HG03175 (cell line): ENCODE measurements around the gene TUBB2B.
"Not testable (repeated sequence)": the region's sequence is repeated elsewhere in the genome, so short reads cannot be mapped to it uniquely, and the experiment has no call there.

Experiments
- ATAC-seq: cut with Tn5 transposase; IDR thresholded peaks from one replicate; pipeline ENCODE4 v1.9.1; 2021; ENCODE audit warnings: mild to moderate bottlenecking, moderate library complexity; ENCODE audit not compliant: unreplicated experiment

Gene TUBB2B

GRCh38 chr6:3212261-3212660, 15.2 kb downstream of the TUBB2B start:
- ATAC-seq = no peak

DNA sequence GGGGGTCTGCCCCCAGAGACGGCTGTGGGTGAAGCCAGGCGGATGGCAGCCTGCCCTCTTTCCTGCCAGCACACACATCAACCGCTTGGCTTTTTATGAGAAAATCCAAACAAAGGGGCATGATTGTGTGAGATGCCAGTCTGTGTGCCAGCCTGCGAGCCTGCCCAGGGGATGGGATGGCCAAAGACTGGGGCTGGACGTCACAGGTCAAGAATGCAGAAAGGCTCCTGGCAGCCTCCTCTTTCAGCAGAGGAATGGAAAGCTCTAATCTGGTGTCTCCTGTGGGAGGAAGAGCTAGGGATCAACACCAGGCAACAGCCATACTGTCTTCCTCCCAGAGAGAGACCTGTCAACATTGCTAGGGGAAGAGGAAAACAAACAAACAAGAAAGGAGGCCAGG, 15.8 kb downstream of the TUBB2B start:
- no peak for ATAC-seq

DNA sequence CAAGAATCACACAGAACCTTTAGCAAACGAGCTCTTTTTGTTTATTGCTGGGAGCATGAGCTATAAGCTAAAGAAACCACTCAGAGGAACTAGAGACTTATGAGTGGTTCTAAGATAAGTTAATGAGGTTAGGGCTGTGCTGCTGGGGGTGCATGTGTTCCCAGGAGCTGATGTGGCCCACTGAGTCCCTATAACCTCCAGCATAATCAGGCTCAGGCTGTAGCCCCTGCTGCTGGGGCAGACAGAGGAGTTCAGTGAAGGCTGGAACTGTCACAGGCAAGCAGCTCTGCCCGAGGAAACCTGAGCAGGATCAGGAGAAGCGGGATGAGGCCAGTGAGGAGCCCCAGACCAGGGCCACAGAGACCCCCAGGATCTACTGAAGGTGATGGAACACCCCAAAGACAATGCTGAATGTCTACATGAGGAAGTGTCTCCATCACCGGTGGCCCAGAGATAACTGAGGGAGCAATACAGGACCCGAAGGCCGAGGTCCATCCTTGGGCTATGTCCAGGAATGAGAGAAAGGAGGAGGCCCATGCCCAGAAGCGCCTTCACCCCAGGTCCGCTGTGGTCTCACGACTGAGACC, 17.3 kb downstream of the TUBB2B start:
- no peak for ATAC-seq

DNA sequence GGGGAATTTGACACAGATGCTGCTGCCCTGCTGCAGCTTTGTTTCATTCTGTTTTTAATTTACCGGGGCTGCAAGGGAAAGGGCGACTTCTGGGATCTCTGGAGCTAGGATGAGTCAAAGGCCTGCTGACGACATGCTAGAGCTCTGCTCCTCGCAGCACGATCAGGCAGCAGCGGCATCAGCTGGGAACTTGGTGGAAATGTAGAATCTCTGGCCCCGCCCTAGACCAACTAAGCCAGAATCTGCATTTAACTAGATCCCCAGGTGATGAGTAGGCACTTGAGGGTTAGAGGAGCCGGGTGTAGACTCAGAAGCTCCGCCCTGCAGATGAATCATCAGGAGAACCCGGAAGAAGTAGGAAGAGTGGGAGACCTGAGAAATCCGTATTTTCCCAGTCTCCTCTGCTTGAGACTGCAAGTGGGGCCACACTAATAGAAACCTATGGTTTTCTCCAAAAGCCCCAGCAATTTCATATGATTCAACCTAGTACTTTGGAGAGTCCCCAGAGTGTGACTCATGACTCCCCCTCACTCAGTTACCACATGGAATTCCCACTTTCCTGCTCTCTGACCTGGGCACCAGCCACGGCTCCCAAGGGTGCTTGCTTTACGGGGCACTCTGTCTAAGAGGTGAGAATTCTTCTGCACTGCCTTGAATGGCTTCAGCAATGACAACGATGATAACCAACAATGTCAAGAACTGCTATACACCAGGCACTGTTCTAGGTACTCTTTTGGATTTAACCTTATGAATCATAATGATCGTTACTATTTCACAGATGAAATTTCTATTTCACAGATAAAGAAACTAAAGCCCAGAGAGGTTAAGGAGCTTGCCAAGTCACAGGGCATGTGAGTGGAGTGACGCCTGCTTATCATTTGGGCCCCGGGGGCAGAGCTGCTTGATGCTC, 18.1 kb downstream of the TUBB2B start:
- no peak for ATAC-seq

- ATAC-seq = no peak
Measured at GRCh38 chr6:3208775-3209113, 18.7 kb downstream of the TUBB2B start.

DNA sequence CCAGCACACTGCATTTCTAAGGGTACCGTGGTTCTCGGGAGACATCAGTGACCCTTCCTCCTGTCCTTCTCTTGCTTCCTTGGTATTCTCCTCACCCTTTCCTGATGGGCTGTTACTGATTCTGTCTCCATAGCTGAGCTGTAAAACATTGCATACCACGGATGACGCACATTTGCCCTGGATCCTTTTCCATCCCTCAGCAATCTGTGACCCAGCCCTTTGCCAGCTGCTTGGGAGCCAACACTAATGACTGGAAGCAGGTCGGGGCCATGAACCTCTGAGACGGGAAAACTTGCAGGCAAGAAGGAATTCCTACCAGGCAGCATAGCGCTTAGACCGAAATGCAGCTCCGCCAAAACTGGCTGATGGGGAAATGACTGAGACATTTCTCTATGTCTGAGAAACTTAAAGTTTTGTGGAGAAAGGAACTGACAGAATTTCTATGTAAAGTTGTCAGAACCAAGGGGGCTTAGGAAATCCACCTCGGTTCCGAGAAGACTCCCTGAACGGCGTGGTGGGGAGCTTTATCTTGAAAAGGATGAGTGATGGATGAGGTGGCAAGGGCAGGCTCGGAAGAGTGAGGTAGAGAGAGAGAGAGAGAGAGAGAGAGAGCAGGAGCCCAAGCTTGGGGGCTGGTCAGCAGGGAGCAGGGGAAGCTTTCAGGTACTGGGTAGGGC, 19.2 kb downstream of the TUBB2B start:
- ATAC-seq = no peak

GRCh38 chr6:3206339-3207015, 21.0 kb downstream of the TUBB2B start:
- ATAC-seq = no peak

- no peak for ATAC-seq
Measured at GRCh38 chr6:3205913-3206312, 21.5 kb downstream of the TUBB2B start.

DNA sequence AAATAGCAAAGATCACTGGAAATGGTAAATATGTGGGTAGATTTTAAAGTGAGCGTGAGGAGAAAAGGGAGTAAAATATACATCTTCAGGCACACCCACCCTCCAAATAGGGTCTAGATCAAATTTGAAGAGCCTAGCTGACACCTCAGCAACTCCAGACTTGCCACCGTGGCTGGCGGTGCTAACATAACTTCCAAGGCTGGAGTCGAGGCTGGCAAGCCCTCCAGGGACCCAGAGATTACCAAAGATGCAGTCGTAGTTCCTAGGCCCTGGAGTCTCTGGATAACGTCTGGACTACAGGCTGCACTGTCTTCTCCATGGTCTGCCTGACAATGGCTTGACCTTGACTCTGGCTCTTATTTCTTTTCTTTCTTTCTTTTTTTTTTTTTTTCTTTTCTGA, 22.5 kb downstream of the TUBB2B start:
- ATAC-seq = no peak

- no peak for ATAC-seq
Measured at GRCh38 chr6:3202999-3203696, 24.3 kb downstream of the TUBB2B start.

GRCh38 chr6:3201388-3201787, 26.1 kb downstream of the TUBB2B start:
- ATAC-seq = no peak

- no peak for ATAC-seq
Measured at GRCh38 chr6:3200682-3201081, 26.8 kb downstream of the TUBB2B start.

DNA sequence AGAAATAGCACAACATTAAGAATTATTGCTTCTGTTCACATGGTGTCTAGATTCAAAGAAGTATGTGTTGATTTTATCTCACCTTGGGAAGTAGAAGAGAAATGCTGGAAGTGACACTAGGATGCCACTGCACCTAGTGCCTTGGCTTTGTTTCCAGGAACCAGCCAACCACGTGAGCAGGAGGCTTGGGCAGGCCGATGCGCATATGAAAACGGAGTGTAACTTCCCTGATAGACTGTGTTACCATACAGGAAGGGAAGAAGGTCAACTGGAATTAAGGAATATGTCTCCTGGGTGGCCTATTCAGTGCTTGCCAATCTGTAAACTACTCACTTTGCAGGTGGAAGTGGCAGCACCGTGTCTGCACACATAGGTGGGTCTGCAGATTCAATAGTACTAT, 28.1 kb downstream of the TUBB2B start:
- ATAC-seq = no peak

- ATAC-seq = not testable (repeated sequence)
Measured at GRCh38 chr6:3197734-3198133, 29.7 kb downstream of the TUBB2B start.

- no peak for ATAC-seq
Measured at GRCh38 chr6:3196770-3197169, 30.7 kb downstream of the TUBB2B start.

- no peak for ATAC-seq
Measured at GRCh38 chr6:3195695-3196497, 31.6 kb downstream of the TUBB2B start.

DNA sequence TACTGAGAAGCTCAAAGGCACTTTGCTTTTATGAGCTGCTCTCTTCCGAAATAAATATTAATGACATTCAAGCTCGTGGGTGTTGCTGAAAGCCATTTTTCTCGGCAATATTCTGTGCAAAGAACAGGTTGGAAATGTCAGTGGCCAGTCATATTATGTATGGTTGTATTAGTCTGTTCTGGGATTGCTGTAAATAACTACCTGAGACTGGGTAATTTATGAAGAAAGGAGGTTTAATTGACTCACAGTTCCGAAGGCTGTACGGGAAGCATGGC, 32.1 kb downstream of the TUBB2B start:
- no peak for ATAC-seq

GRCh38 chr6:3194535-3195419, 32.7 kb downstream of the TUBB2B start:
- no peak for ATAC-seq

GRCh38 chr6:3193102-3193849, 34.2 kb downstream of the TUBB2B start:
- no peak for ATAC-seq
